ENCODE results near the gene ARID2. TPM values are rescaled to one million over a fixed set of nuclear protein-coding genes. Genes with fewer than 3 reads are reported as not detected.

Gene ARID2
- total and polyA plus RNA-seq, 2 of the 13 experiments (the other 11 are each of a cell fraction or from before 2014, with no cell fraction given) = 15.9 to 22.2 TPM

- TF ChIP-seq PAXIP1 (CRISPR knock-in tag; conservative IDR thresholded peaks at IDR 0.05) = peak; percentile 71
- TF ChIP-seq IKZF4 (CRISPR knock-in tag; IDR thresholded peaks at IDR 0.05; ENCODE audit: borderline replicate concordance, low read depth, not compliant biosample characterization) = peak; percentile 56
- TF ChIP-seq PBX2 (CRISPR knock-in tag; IDR thresholded peaks at IDR 0.05) = no peak
- TF ChIP-seq TCF12 (IDR thresholded peaks at IDR 0.05) = no peak
- no peak; the same call in 1 of the 2 replicates for TF ChIP-seq TCF12 (CRISPR knock-in tag; IDR thresholded peaks at IDR 0.05)
- peak; percentile 96 for TF ChIP-seq ZIK1 (CRISPR knock-in tag; IDR thresholded peaks at IDR 0.05; ENCODE audit: borderline replicate concordance, low read depth)
- TF ChIP-seq SSRP1 (CRISPR knock-in tag; IDR thresholded peaks at IDR 0.05) = no peak
- peak; percentile 78; the same call in 1 of the 2 replicates for TF ChIP-seq ZNF556 (CRISPR knock-in tag; IDR thresholded peaks at IDR 0.05; ENCODE audit: borderline replicate concordance)
- TF ChIP-seq SMAD1 (CRISPR knock-in tag; IDR thresholded peaks at IDR 0.05; ENCODE audit: borderline replicate concordance, low read depth) = peak; percentile 84; the same call in 1 of the 2 replicates
- 0 out of 2 replicates have a peak, but pooled peaks have one; percentile 51 for TF ChIP-seq IRF1 (CRISPR knock-in tag; IDR thresholded peaks at IDR 0.05; ENCODE audit: low read depth)
- 0 out of 2 replicates have a peak, but pooled peaks have one; percentile 43 for TF ChIP-seq CSRNP1 (CRISPR knock-in tag; IDR thresholded peaks at IDR 0.05)
- TF ChIP-seq JDP2 (CRISPR knock-in tag; IDR thresholded peaks at IDR 0.05; ENCODE audit: borderline replicate concordance) = no peak
- peak; percentile 86; the same call in 1 of the 2 replicates for TF ChIP-seq MTF2 (CRISPR knock-in tag; IDR thresholded peaks at IDR 0.05; ENCODE audit: borderline replicate concordance)
- TF ChIP-seq MTA1 (CRISPR knock-in tag; IDR thresholded peaks at IDR 0.05; ENCODE audit: borderline replicate concordance) = peak; percentile 93; the same call in 1 of the 2 replicates
- TF ChIP-seq PHF8 (CRISPR knock-in tag; IDR thresholded peaks at IDR 0.05) = peak; percentile 82
- TF ChIP-seq MTA3 (CRISPR knock-in tag; IDR thresholded peaks at IDR 0.05) = no peak
- peak; percentile 89 for TF ChIP-seq ZNF709 (CRISPR knock-in tag; IDR thresholded peaks at IDR 0.05)
- peak; percentile 63 for TF ChIP-seq ZNF563 (CRISPR knock-in tag; IDR thresholded peaks at IDR 0.05)
- TF ChIP-seq ZFP36L2 (CRISPR knock-in tag; IDR thresholded peaks at IDR 0.05) = no peak
Observed at GRCh38 chr12:45728630-45729232, 775 bp upstream of the ARID2 start (continued).

Measured in HepG2 (cell line).